GM15510 (cell line): ENCODE results near the gene ITGB4.

Experiments used
- POLR2A ChIP-seq: IDR thresholded peaks from 3 replicates; pipeline ENCODE4 v1.6.1; 2011; ENCODE audit warnings: borderline replicate concordance; ENCODE audit not compliant: insufficient read length; ENCODE audit errors: extremely low read depth

ITGB4 gene

GRCh38 chr17:75692976-75693375 is 28.3 kb upstream of the ITGB4 start:
- TF ChIP-seq POLR2A, result no peak

GRCh38 chr17:75693500-75694481 is 27.5 kb upstream of the ITGB4 start:
- no peak for TF ChIP-seq POLR2A

GRCh38 chr17:75694536-75694935 is 26.7 kb upstream of the ITGB4 start:
- no peak for TF ChIP-seq POLR2A

- TF ChIP-seq POLR2A, result no peak
Observed at GRCh38 chr17:75695141-75695829, 26.0 kb upstream of the ITGB4 start.

GRCh38 chr17:75695830-75696271 is 25.4 kb upstream of the ITGB4 start:
- no peak for TF ChIP-seq POLR2A

GRCh38 chr17:75697651-75698291 is 23.5 kb upstream of the ITGB4 start:
- TF ChIP-seq POLR2A, result no peak

- no peak for TF ChIP-seq POLR2A
Observed at GRCh38 chr17:75698659-75699058, 22.6 kb upstream of the ITGB4 start.

GRCh38 chr17:75701288-75701687 is 20.0 kb upstream of the ITGB4 start:
- no peak for TF ChIP-seq POLR2A

- no peak for TF ChIP-seq POLR2A
Observed at GRCh38 chr17:75703191-75703590, 18.1 kb upstream of the ITGB4 start.

GRCh38 chr17:75703591-75703990 is 17.7 kb upstream of the ITGB4 start:
- no peak for TF ChIP-seq POLR2A

- TF ChIP-seq POLR2A, result no peak
Observed at GRCh38 chr17:75704963-75705875, 16.0 kb upstream of the ITGB4 start.

GRCh38 chr17:75706042-75706728 is 15.1 kb upstream of the ITGB4 start:
- no peak for TF ChIP-seq POLR2A

- TF ChIP-seq POLR2A, result no peak
Observed at GRCh38 chr17:75707079-75707571, 14.1 kb upstream of the ITGB4 start.
